CD4-positive, alpha-beta T cell (primary cell): ENCODE measurements around the gene CELA2B. TPM values are rescaled to one million over a fixed set of nuclear protein-coding genes. Genes with fewer than 3 reads are reported as not detected.

Source experiments
- ATAC-seq: fragments of 200-7000 bp; cut with Tn5 transposase; one replicate; pipeline ENCODE4 v1.10.0; 2022; ENCODE audit warnings: mild to moderate bottlenecking; ENCODE audit not compliant: poor library complexity
- CTCF ChIA-PET: fragments of 350-600 bp; sonication (Branson Sonifier 250); formaldehyde crosslinking; loops from one replicate; lab custom pipeline; 2021; ENCODE audit warnings: antibody characterized with exemption, inconsistent platforms; lab: Charles Lee
- POLR2A ChIA-PET: fragments of 350-600 bp; sonication (Branson Sonifier 250); formaldehyde crosslinking; loops from one replicate; lab custom pipeline; 2021; ENCODE audit warnings: antibody characterized with exemption, inconsistent platforms; lab: Charles Lee
- DNase-seq, 14 experiments: peaks; one replicate each; pipeline ENCODE4 v3.0.0-alpha.2; 2013 to 2020; ENCODE audit warnings: mixed read lengths in 2 of 14
- H3K27ac ChIP-seq, 2 donors: one replicate each; pipeline versions ENCODE4 v1.5.1 to v1.7.0; 2013; ENCODE audit warnings: low read length in 2 of 2, low read depth in 1 of 2, mild to moderate bottlenecking in 1 of 2
- H3K27me3 ChIP-seq, 2 experiments: 1 replicate in 1 of 2; 2 replicates in 1 of 2; pipeline versions ENCODE4 v1.6.1 to v1.7.0; 2013; ENCODE audit warnings: low read length in 2 of 2, control low read depth in 1 of 2, mild to moderate bottlenecking in 1 of 2, moderate library complexity in 1 of 2; ENCODE audit not compliant: insufficient read depth in 2 of 2, control insufficient read depth in 1 of 2
- H3K36me3 ChIP-seq: one replicate; pipeline ENCODE4 v1.6.1; 2013; ENCODE audit warnings: low read length, control low read depth; ENCODE audit not compliant: insufficient read depth
- H3K4me1 ChIP-seq: one replicate; pipeline ENCODE4 v1.6.1; 2013; ENCODE audit warnings: low read length, control low read depth; ENCODE audit not compliant: insufficient read depth
- H3K4me3 ChIP-seq: one replicate; pipeline ENCODE4 v1.5.1; 2013; ENCODE audit warnings: mild to moderate bottlenecking, low read length, moderate library complexity
- H3K9me3 ChIP-seq, 2 experiments: 1 replicate in 1 of 2; 2 replicates in 1 of 2; pipeline versions ENCODE4 v1.6.1 to v1.7.0; 2013; ENCODE audit warnings: low read length in 2 of 2, mild to moderate bottlenecking in 2 of 2, control low read depth in 1 of 2, moderate library complexity in 1 of 2; ENCODE audit not compliant: control insufficient read depth in 1 of 2, insufficient read depth in 1 of 2
- H3K27ac Mint-ChIP-seq: one replicate; pipeline ENCODE4 v1.8.0; 2020; ENCODE audit warnings: mixed read lengths
- H3K27me3 Mint-ChIP-seq: one replicate; pipeline ENCODE4 v1.8.0; 2021; ENCODE audit warnings: mixed read lengths
- H3K36me3 Mint-ChIP-seq: one replicate; pipeline ENCODE4 v1.8.0; 2021; ENCODE audit warnings: low read depth, mixed read lengths
- H3K4me1 Mint-ChIP-seq: one replicate; pipeline ENCODE4 v1.8.0; 2021; ENCODE audit warnings: low read depth, mixed read lengths
- H3K4me3 Mint-ChIP-seq: one replicate; pipeline ENCODE4 v1.8.0; 2020; ENCODE audit warnings: mild to moderate bottlenecking, mixed read lengths
- H3K9me3 Mint-ChIP-seq: one replicate; pipeline ENCODE4 v1.8.0; 2020; ENCODE audit warnings: mixed read lengths
- CTCF ChIP-seq: fragments of 200-600 bp; IDR thresholded peaks from one replicate; pipeline ENCODE4 v1.8.0; 2022; ENCODE audit warnings: antibody characterized with exemption, mild to moderate bottlenecking
- intact Hi-C, 2 experiments: fragments of 100-400 bp; cut with DNase I in 1 of 2; cut with micrococcal nuclease in 1 of 2; formaldehyde crosslinking; loops; one replicate each; pipeline versions ENCODE4 v1.15.1 to v1.9.0; 2023 to 2025; cut with DNase I, micrococcal nuclease
- total RNA-seq, 174 experiments: library from RNA in 2 of 174; stranded (reverse) in 2 of 174; gene quantifications; one replicate each; pipeline ENCODE4 v1.2.3 and lab custom pipeline; 2021 to 2026

CELA2B gene
- total RNA-seq, 2 experiments from 2014 or later: not detected

GRCh38 chr1:15445390-15446122, 30.3 kb upstream of the CELA2B start:
- Mint-ChIP-seq H3K4me3 (no peak overlapping the region), H3K4me1 (no peaks in the 10 kb centered on the region), H3K27ac (no peak overlapping the region), H3K27me3 (peaks cover 4% of the 10 kb centered on the region), H3K36me3 (no peaks in the 10 kb centered on the region), H3K9me3 (no peaks in the 10 kb centered on the region)
- intact Hi-C loops: no loop called here
- CTCF ChIA-PET: no interaction called here
- peaks cover 0 to 4% of the 10 kb centered on the region in 2 experiments for H3K9me3 ChIP-seq
- POLR2A ChIA-PET: no interaction called here
- H3K27me3 ChIP-seq: peaks cover 2 to 4% of the 10 kb centered on the region in 2 experiments
- peaks cover 6% of the 10 kb centered on the region for H3K4me1 ChIP-seq
- ATAC-seq (no peak), DNase-seq (peak in 1 of 14 experiments; percentile 26)
- TF ChIP-seq CTCF: no peak
- H3K36me3 ChIP-seq: no peaks in the 10 kb centered on the region
- no peak overlapping the region for H3K27ac ChIP-seq
- H3K4me3 ChIP-seq: no peak overlapping the region

GRCh38 chr1:15446212-15446611, 29.7 kb upstream of the CELA2B start:
- intact Hi-C loops: no loop called here
- no peaks in the 10 kb centered on the region for H3K9me3 Mint-ChIP-seq
- H3K4me1 Mint-ChIP-seq: no peaks in the 10 kb centered on the region
- no peak overlapping the region for H3K27ac ChIP-seq
- H3K27me3 Mint-ChIP-seq: peaks cover 4% of the 10 kb centered on the region
- CTCF ChIA-PET: no interaction called here
- H3K27me3 ChIP-seq: peaks cover 2 to 4% of the 10 kb centered on the region in 2 experiments
- H3K9me3 ChIP-seq: peaks cover 0 to 4% of the 10 kb centered on the region in 2 experiments
- no peak overlapping the region for H3K27ac Mint-ChIP-seq
- peaks cover 6% of the 10 kb centered on the region for H3K4me1 ChIP-seq
- no peak for TF ChIP-seq CTCF
- H3K4me3 ChIP-seq: no peak overlapping the region
- H3K4me3 Mint-ChIP-seq: no peak overlapping the region
- H3K36me3 ChIP-seq: no peaks in the 10 kb centered on the region
- DNase-seq (no peak), ATAC-seq (no peak)
- no peaks in the 10 kb centered on the region for H3K36me3 Mint-ChIP-seq
- POLR2A ChIA-PET: no interaction called here

- H3K27me3 ChIP-seq: peaks cover 2 to 4% of the 10 kb centered on the region in 2 experiments
- H3K4me3 ChIP-seq: no peak overlapping the region
- peaks cover 6% of the 10 kb centered on the region for H3K4me1 ChIP-seq
- CTCF ChIA-PET: no interaction called here
- no peak for ATAC-seq
- intact Hi-C loops: no loop called here
- POLR2A ChIA-PET: no interaction called here
- H3K36me3 Mint-ChIP-seq: no peaks in the 10 kb centered on the region
- H3K27ac ChIP-seq: no peak overlapping the region
- H3K9me3 ChIP-seq: peaks cover 0 to 7% of the 10 kb centered on the region in 2 experiments
- H3K36me3 ChIP-seq: no peaks in the 10 kb centered on the region
- no peak for DNase-seq
- H3K4me1 Mint-ChIP-seq: no peaks in the 10 kb centered on the region
- H3K27ac Mint-ChIP-seq: no peak overlapping the region
- H3K27me3 Mint-ChIP-seq: peaks cover 4% of the 10 kb centered on the region
- H3K4me3 Mint-ChIP-seq: no peak overlapping the region
- no peaks in the 10 kb centered on the region for H3K9me3 Mint-ChIP-seq
- TF ChIP-seq CTCF: no peak
Observed at GRCh38 chr1:15448877-15449462, 26.9 kb upstream of the CELA2B start.
